ENCODE data around the gene ZNF783. TPM values are rescaled to one million over a fixed set of nuclear protein-coding genes. Genes with fewer than 3 reads are reported as not detected.
"Not testable (repeated sequence)": the region's sequence is repeated elsewhere in the genome, so short reads cannot be mapped to it uniquely, and the experiment has no call there.

ZNF783 gene
- polyA plus RNA-seq, 5 donors, result 12.2 to 20.4 (median 18.6) TPM

GRCh38 chr7:149239345-149240143 lies 22.5 kb upstream of the ZNF783 start, which contains the start of gene ZNF212:
ZNF212 (plus strand) TSS chr7:149239651; CDS start chr7:149239779, 128 bp downstream.
- DNase-seq, result peak; percentile 78

GRCh38 chr7:149240637-149241036 lies 21.4 kb upstream of the ZNF783 start:
- no peak for DNase-seq

DNA sequence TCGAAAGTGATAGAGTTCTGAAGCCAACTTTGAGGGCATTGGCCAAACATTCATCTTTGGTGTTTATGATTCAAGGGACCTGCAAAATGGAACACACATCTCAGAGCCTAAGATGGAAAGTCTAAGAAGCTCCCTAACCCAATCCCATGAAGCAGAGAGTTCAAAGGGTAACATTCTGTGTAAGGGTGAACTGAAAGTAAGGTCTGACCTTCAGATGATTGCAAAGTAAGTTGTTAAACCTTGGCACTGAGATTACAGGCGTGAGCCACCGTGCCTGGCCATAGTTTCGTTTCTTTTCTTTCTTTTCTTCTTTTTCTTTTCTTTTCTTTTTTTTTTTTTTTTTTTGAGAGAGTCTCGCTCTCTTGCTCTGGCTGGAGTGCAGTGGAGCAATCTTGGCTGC lies 20.3 kb upstream of the ZNF783 start:
- no peak for DNase-seq

DNA sequence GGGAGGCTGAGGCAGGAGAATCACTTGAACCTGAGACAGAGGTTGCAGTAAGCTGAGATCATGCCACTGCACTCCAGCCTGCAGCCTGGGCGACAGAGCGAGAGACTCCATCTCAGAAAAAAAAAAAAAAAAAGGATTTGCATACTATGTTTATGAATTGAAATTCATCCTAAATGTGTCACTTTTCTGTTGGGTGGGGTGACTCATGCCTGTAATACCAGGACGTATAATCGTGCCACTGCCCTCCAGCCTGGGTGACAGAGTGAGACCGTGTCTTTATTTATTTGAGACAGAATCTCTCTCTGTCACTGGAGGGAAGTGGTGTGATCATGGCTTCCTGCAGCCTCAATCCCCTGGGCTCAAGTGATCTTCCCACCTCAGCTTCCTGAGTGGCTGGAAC lies 16.8 kb upstream of the ZNF783 start:
- DNase-seq, result no peak

GRCh38 chr7:149245744-149246143 lies 16.3 kb upstream of the ZNF783 start:
- DNase-seq, result no peak

DNA sequence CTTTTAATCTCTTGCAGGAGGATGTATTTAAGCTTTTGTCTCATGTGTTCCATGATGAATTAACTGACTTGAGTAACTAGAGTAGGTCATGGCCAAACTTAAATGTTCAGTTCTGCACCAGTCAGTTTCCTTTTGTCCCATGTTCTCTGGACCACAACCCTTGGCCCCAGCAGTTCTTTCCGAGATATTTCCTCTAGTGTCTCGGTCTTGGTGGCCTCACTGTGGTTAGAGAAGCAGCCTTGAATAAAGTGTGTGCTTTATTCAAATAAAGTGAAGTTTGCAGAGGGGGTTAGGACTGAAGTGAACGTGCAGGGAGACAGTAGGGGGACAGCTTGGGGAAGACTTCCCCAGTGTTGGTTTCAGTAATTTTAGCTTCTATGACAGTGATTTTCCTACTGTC lies 13.2 kb upstream of the ZNF783 start:
- no peak for DNase-seq

DNA sequence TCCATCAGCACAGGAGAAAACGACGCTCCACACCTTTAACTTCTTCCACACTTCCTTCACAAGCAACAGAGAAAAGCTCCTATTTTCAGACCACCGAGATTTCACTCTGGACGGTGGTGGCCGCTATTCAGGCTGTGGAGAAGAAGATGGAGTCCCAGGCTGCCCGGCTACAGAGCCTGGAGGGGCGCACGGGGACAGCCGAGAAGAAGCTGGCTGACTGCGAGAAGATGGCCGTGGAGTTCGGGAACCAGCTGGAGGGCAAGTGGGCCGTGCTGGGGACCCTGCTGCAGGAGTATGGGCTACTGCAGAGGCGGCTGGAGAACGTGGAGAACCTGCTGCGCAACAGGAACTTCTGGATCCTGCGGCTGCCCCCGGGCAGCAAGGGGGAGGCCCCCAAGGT lies 11.8 kb upstream of the ZNF783 start:
- DNase-seq, result not testable (repeated sequence)

DNA sequence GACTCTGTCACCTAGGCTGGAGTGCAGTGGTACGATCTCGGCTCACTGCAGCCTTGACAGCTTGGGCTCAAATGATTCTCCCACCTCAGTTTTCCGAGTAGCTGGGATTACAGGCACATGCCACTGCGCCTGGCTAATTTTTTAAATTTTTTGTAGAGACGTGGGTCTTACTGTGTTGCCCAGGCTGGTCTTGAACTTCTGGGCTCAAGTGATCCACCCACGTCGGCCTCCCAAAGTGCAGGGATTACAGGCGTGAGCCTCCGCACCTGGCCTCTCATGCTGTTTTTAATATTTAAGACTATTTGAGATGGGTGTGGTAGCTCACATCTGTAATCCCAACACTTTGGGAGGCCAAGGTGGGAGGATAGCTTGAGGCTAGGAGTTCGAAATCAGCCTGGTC lies 10.5 kb upstream of the ZNF783 start:
- DNase-seq, result not testable (repeated sequence)

DNA sequence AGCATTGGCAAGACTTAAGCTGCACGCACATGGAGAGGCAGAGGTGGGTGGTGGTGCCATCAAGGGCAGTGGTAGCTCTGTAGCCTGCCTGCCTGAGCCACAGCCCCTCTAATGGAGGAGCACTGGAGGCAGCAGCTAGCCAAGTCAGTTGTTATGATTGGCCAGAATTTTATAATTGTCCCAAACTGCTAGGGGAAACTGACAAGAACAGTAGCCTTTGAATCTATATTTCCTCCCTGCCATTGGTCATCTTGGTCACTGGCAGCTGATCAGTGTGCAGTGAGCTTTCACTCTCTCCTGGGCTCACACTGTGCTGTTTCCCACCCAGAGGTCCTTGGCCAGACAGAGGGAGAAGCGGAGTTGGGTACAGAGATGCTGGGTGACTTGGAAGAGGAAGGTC lies 9.6 kb upstream of the ZNF783 start:
- DNase-seq, result no peak

- DNase-seq, result no peak
Measured at GRCh38 chr7:149253665-149254064, 8.3 kb upstream of the ZNF783 start.

DNA sequence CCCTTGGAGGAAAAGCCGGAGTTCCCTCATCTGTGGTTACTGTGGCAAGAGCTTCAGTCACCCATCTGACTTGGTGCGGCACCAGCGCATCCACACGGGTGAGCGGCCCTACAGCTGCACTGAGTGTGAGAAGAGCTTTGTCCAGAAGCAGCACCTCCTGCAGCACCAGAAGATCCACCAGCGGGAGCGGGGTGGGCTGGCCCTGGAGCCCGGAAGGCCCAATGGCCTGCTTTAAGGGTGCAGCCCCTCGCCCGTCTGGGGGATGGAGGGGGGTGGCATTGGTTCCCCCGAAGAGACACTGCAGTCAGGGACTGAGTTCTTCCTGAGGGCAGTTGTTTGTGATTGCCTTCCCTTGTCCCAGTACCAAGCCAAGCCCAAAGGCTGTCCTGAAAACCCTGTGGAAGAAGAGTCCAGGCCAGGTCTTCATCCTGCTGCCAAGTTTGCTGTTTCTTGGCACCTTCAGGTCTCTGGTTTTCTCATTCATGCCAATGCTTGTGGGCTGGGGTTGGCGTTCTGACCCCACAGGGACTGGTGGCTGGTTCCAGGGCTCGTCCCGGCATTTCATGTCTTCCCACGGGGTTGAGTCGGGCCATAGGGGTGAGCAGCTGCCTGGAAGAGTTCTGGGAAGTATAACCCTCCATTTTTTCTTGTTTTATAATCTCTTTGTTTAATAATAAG lies 7.7 kb upstream of the ZNF783 start:
- no peak for DNase-seq

- no peak for DNase-seq
Measured at GRCh38 chr7:149255174-149255573, 6.8 kb upstream of the ZNF783 start.

- no peak for DNase-seq
Measured at GRCh38 chr7:149256568-149256967, 5.4 kb upstream of the ZNF783 start.

DNA sequence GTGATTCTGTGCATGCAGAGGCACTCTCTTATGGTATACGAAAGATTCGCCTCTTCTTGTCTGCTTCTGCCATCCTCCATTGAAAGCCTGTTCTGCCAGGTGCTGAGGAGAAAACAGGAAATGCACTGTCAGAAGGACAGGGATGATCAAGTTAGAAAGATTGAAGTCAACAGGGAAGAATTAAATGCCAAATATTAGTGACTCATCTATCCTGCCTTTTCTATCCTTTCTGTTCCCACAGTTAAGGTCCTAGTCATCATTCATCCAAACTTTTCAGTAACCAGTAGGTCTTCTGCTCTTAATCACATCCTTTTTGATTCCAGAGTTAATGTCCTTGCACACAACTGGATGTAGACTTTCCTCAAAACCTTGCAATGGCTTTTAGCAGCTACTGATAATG lies 4.8 kb upstream of the ZNF783 start:
- no peak for DNase-seq

DNA sequence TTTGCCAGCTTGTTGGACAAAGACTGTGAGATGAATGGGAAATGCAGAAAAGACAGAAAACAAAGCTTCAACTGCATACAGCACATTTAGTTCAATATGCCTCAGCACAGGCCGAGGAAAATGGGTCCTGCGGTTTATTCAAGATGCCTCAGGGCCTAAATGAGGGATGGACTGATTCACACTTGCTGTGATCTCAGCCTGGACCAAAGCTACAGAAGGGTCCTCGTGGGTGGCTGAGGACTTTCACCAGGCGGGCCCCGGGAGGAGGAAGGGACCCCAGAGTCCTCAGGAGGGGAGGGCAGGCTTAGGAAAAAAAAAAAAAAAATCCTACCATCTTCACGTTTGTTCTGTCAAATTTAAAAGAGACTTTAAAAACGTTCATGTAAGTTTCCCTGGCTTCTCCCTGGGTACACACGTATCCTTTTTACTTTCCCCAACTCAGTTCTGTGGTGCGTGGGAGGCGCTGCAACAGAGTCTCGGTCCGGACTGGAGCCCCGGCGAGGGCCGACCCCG lies 624 bp upstream of the ZNF783 start:
- DNase-seq, result no peak

DNA sequence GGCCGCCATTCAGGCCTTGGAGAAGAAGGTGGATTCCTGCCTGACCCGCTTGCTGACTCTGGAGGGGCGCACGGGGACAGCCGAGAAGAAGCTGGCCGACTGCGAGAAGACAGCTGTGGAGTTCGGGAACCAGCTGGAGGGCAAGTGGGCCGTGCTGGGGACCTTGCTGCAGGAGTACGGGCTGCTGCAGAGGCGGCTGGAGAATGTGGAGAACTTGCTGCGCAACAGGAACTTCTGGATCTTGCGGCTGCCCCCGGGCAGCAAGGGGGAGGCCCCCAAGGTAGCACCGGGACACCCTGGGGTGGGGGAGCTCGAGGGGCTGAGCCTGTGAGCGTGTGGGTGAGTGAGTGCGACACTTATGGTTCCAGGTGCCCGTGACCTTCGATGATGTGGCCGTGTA lies 4.5 kb downstream of the ZNF783 start:
- DNase-seq, result no peak

GRCh38 chr7:149267733-149268132 lies 5.7 kb downstream of the ZNF783 start:
- no peak for DNase-seq

GRCh38 chr7:149274424-149274823 lies 12.4 kb downstream of the ZNF783 start:
- DNase-seq, result not testable (repeated sequence)

- no peak for DNase-seq
Measured at GRCh38 chr7:149277871-149278270, 15.9 kb downstream of the ZNF783 start.

DNA sequence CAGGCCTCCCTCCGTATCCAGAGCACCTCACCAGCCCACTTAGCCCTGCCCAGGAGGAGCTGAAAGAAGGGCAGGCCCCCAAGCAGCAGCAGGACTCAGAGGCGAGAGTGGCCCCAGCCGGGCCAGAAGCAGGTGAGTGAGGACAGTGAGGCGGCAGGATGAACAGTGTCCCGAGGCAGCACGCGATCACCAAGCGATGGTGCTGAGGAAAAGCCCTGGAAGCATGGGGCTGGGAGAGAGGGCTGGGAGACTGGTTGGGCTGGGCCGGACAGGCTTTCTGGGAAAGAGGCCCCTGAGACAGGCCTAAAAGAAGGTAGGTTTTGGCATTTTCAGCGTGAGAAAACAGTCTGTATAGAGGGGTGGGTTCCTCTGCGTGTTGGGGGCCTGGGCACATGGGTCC lies 16.4 kb downstream of the ZNF783 start:
- no peak for DNase-seq

GRCh38 chr7:149279111-149279743 lies 17.2 kb downstream of the ZNF783 start:
- no peak for DNase-seq

- DNase-seq, result no peak
Measured at GRCh38 chr7:149280151-149280550, 18.2 kb downstream of the ZNF783 start.

Data from right lung (tissue), 5 donors.